CD14-positive monocyte (primary cell): ENCODE data around the gene C1QTNF6. TPM values are rescaled to one million over a fixed set of nuclear protein-coding genes. Genes with fewer than 3 reads are reported as not detected.
A peak's percentile ranks its signal among the peaks of the same experiment; 100 is the strongest.

Experiments
- DNase-seq, 3 donors: peaks; one replicate each; pipeline ENCODE4 v3.0.0-alpha.2; 2011 to 2022
- H2AFZ ChIP-seq: 2 replicates; pipeline ENCODE4 v1.6.0; 2012; ENCODE audit warnings: mild to moderate bottlenecking, low read depth, low read length, inconsistent platforms; ENCODE audit not compliant: insufficient read depth, poor library complexity, severe bottlenecking
- H3K27ac ChIP-seq, 2 donors: 1 replicate in 1 of 2; 2 replicates in 1 of 2; pipeline ENCODE4 v1.5.1; 2012 to 2013; ENCODE audit warnings: low read length in 2 of 2, control low read depth in 1 of 2, inconsistent platforms in 1 of 2, low read depth in 1 of 2, mild to moderate bottlenecking in 1 of 2
- H3K27me3 ChIP-seq, 2 donors: one replicate each; pipeline versions ENCODE4 v1.6.0 to v1.6.1; 2011 to 2013; ENCODE audit warnings: low read length in 2 of 2; ENCODE audit not compliant: control insufficient read depth in 2 of 2, insufficient read depth in 2 of 2
- H3K36me3 ChIP-seq, 2 donors: replicated peaks in 1 of 2; 1 replicate in 1 of 2; 2 replicates in 1 of 2; pipeline versions ENCODE4 v1.5.1 to v1.6.1; 2012 to 2013; ENCODE audit warnings: low read length in 2 of 2, control low read depth in 1 of 2, inconsistent platforms in 1 of 2, mild to moderate bottlenecking in 1 of 2; ENCODE audit not compliant: insufficient read depth in 2 of 2, control insufficient read depth in 1 of 2
- H3K4me1 ChIP-seq, 2 donors: 1 replicate in 1 of 2; 2 replicates in 1 of 2; pipeline versions ENCODE4 v1.5.1 to v1.6.1; 2012 to 2013; ENCODE audit warnings: low read length in 2 of 2, control low read depth in 1 of 2, inconsistent platforms in 1 of 2, mild to moderate bottlenecking in 1 of 2, moderate library complexity in 1 of 2; ENCODE audit not compliant: insufficient read depth in 2 of 2, control insufficient read depth in 1 of 2
- H3K4me2 ChIP-seq: replicated peaks from 2 replicates; pipeline ENCODE3; 2012; ENCODE audit warnings: low read length, moderate library complexity, mild to moderate bottlenecking; ENCODE audit not compliant: poor library complexity, severe bottlenecking; ENCODE audit errors: extremely low read depth
- H3K4me3 ChIP-seq, 3 experiments: fragments of 200-600 bp in 1 of 3; sonication (generic) in 1 of 3; replicated peaks in 1 of 3; 1 replicate in 2 of 3; 2 replicates in 1 of 3; pipeline ENCODE4 v1.5.1; 2011 to 2013; ENCODE audit warnings: low read length in 3 of 3, mild to moderate bottlenecking in 3 of 3, control low read depth in 2 of 3, low read depth in 2 of 3, inconsistent platforms in 1 of 3, moderate library complexity in 1 of 3
- H3K79me2 ChIP-seq: 2 replicates; pipeline ENCODE4 v1.6.0; 2012; ENCODE audit warnings: mild to moderate bottlenecking, control low read depth, inconsistent platforms, low read length, moderate library complexity; ENCODE audit not compliant: insufficient read depth
- H3K9ac ChIP-seq: 2 replicates; pipeline ENCODE4 v1.6.0; 2017; ENCODE audit warnings: low read length, mild to moderate bottlenecking; ENCODE audit not compliant: insufficient read depth, poor library complexity, severe bottlenecking
- H3K9me3 ChIP-seq, 2 donors: replicated peaks in 1 of 2; 1 replicate in 1 of 2; 2 replicates in 1 of 2; pipeline versions ENCODE4 v1.5.1 to v1.6.1; 2012 to 2013; ENCODE audit warnings: low read length in 2 of 2, control low read depth in 1 of 2; ENCODE audit not compliant: control insufficient read depth in 1 of 2, insufficient read depth in 1 of 2
- H4K20me1 ChIP-seq: 2 replicates; pipeline ENCODE4 v1.6.0; 2012; ENCODE audit warnings: mild to moderate bottlenecking, low read length, control low read depth, moderate library complexity; ENCODE audit not compliant: insufficient read depth
- H3K27ac Mint-ChIP-seq, 7 donors: one replicate each; pipeline ENCODE4 v1.8.0; 2020; ENCODE audit warnings: mild to moderate bottlenecking in 7 of 7, mixed read lengths in 7 of 7, moderate library complexity in 6 of 7, inconsistent platforms in 2 of 7
- H3K27me3 Mint-ChIP-seq, 3 donors: one replicate each; pipeline ENCODE4 v1.8.0; 2021 to 2022; ENCODE audit warnings: low read depth in 3 of 3, mild to moderate bottlenecking in 3 of 3, mixed read lengths in 3 of 3, moderate library complexity in 3 of 3, inconsistent platforms in 1 of 3
- H3K36me3 Mint-ChIP-seq, 2 donors: one replicate each; pipeline ENCODE4 v1.8.0; 2020; ENCODE audit warnings: mixed read lengths in 2 of 2, inconsistent platforms in 1 of 2, mild to moderate bottlenecking in 1 of 2
- H3K4me1 Mint-ChIP-seq: one replicate; pipeline ENCODE4 v1.8.0; 2020; ENCODE audit warnings: mild to moderate bottlenecking, mixed read lengths
- H3K4me3 Mint-ChIP-seq, 2 donors: one replicate each; pipeline ENCODE4 v1.8.0; 2020; ENCODE audit warnings: mild to moderate bottlenecking in 2 of 2, mixed read lengths in 2 of 2, moderate library complexity in 1 of 2
- H3K9me3 Mint-ChIP-seq, 7 donors: one replicate each; pipeline ENCODE4 v1.8.0; 2020 to 2022; ENCODE audit warnings: mixed read lengths in 7 of 7, mild to moderate bottlenecking in 6 of 7, moderate library complexity in 6 of 7, inconsistent platforms in 2 of 7
- WGBS: methylation state at CpG from one replicate; pipeline ENCODE4 v1.1.5; 2013; ENCODE audit warnings: missing lambda C conversion rate; ENCODE audit not compliant: insufficient coverage; 5-methylcytosine and 5-hydroxymethylcytosine counted together
- intact Hi-C, 2 donors: fragments of 100-400 bp; cut with micrococcal nuclease; formaldehyde crosslinking; loops; one replicate each; pipeline versions ENCODE4 v1.15.0 to v1.15.1; 2023
- polyA plus RNA-seq, 3 donors: library from polyadenylated mRNA; depleted of rRNA in 1 of 3; unstranded in 2 of 3; stranded (reverse) in 1 of 3; fragments of 300-500 nt in 2 of 3; fragments of >200 nt in 1 of 3; fragmentation: Illumina TruSeq in 2 of 3; gene quantifications; 1 replicate in 2 of 3; 2 replicates in 1 of 3; pipeline ENCODE4 v1.2.3, GENCODE V29; 2012 to 2021
- TF ChIP-seq, protein P1 (sequence below): fragments of 200-600 bp; IDR thresholded peaks from one replicate; pipeline ENCODE4 v1.8.0; 2022; ENCODE audit warnings: antibody characterized with exemption, mild to moderate bottlenecking

Gene C1QTNF6
- polyA plus RNA-seq, 3 donors, result 0.14 to 2.3 (median 0.24) TPM

DNA sequence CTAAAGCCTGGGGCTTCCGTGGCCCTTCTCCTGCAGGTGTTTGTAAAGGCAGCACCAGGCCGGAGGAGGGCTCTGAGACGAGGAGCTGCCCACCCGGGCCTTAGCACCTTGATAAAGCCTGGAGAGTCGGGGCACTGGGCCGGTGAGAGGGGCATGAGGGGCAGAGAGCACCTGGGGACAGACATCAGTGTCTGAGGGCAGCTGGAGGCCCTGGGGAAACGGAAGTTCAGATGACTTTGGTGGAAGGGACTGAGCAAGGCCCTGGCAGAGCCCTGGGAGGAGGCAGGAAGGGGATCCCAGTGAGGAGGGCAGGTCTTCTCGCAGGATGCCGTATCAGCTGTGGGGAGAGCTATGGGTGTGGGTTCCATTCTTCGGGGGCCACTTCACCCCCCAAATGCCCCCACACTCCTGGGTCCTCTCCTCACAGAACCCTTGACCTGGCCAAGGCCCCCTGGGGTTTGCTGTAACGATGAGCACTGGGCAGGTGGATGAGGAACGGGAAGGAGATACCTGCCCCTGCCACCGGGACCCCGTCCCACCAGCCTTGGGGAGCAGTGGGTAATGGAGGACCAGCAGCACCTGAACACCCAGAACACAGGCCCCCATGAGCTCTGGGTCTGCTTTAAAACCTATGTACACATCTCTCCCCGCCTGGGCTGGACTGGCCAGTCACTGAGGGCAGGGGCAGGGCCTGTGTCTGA is 7.4 kb downstream of the C1QTNF6 start:
- Histone ChIP-seq H3K27me3 (no peaks in the 10 kb centered on the region), H3K79me2 (no peaks in the 10 kb centered on the region), H3K4me3 (no peak overlapping the region), H3K9ac (no peak overlapping the region), H4K20me1 (no peaks in the 10 kb centered on the region), H3K4me2 (no peak overlapping the region), H2AFZ (no peak overlapping the region), H3K27ac (no peak overlapping the region), H3K36me3 (no peaks in the 10 kb centered on the region), H3K9me3 (no peaks in the 10 kb centered on the region), H3K4me1 (peaks cover 34 to 35% of the 10 kb centered on the region in 2 donors)
- H3K4me1 Mint-ChIP-seq, result peaks cover 35% of the 10 kb centered on the region
- peaks cover 0 to 4% of the 10 kb centered on the region in 2 donors for H3K36me3 Mint-ChIP-seq
- no peak for DNase-seq
- peaks cover 7 to 13% (median 8%) of the 10 kb centered on the region in 3 donors for H3K27me3 Mint-ChIP-seq
- intact Hi-C loops, result no loop called here
- TF ChIP-seq, protein P1, sequence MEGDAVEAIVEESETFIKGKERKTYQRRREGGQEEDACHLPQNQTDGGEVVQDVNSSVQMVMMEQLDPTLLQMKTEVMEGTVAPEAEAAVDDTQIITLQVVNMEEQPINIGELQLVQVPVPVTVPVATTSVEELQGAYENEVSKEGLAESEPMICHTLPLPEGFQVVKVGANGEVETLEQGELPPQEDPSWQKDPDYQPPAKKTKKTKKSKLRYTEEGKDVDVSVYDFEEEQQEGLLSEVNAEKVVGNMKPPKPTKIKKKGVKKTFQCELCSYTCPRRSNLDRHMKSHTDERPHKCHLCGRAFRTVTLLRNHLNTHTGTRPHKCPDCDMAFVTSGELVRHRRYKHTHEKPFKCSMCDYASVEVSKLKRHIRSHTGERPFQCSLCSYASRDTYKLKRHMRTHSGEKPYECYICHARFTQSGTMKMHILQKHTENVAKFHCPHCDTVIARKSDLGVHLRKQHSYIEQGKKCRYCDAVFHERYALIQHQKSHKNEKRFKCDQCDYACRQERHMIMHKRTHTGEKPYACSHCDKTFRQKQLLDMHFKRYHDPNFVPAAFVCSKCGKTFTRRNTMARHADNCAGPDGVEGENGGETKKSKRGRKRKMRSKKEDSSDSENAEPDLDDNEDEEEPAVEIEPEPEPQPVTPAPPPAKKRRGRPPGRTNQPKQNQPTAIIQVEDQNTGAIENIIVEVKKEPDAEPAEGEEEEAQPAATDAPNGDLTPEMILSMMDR, result no peak
- no peak overlapping the region for H3K4me3 Mint-ChIP-seq
- H3K27ac Mint-ChIP-seq, result peak overlapping the region in 2 of 7 donors; percentile 22 to 65
- H3K9me3 Mint-ChIP-seq, result peaks cover 0 to 5% (median 0%) of the 10 kb centered on the region in 7 donors
- 100% methylated on average over 6 of the region's 15 CpGs for WGBS

DNA sequence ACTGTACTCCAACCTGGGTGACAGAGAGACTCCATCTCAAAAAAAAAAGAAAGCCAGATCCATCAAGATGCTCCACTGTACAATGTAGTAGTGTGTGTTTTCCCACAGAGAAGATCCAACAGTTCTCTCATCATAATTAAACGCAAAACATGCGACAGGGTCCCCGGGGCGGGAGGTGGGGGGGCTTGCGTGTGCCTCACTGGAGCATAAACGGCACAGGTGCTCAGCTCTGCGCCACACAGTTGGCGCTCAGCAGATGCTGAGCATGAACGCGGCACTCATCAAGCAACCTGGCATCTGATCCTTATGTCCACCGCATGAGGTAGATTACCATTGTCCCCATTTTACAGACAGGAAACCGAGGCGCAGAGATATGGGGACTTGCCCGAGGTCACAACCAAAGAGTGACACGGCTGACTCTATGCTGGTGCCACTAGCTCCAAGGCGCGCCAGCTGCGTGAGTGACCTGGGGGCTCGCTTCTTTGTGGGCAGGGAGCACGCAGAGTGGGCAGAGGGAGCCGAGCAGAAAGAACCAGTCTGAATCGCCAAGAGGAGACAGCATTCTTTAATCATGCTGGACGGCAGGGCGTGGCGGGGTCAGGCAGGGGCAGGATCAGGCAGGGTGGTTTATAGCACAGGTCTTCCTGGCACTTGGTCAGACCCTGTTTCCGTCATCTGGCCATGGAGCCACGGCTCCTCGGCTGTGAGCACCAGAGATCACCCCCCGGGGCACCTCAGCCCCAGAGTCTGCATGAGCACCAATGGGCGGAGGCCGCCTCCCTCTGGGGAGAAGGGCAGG is 8.2 kb downstream of the C1QTNF6 start:
- Histone ChIP-seq H2AFZ (no peak overlapping the region), H3K27ac (no peak overlapping the region), H3K79me2 (no peaks in the 10 kb centered on the region), H3K9ac (no peak overlapping the region), H4K20me1 (no peaks in the 10 kb centered on the region), H3K4me3 (no peak overlapping the region), H3K27me3 (no peaks in the 10 kb centered on the region), H3K4me1 (peaks cover 38 to 40% of the 10 kb centered on the region in 2 donors), H3K36me3 (no peaks in the 10 kb centered on the region), H3K4me2 (no peak overlapping the region), H3K9me3 (no peaks in the 10 kb centered on the region)
- DNase-seq, result no peak
- Mint-ChIP-seq H3K36me3 (peaks cover 0 to 4% of the 10 kb centered on the region in 2 donors), H3K4me1 (peaks cover 41% of the 10 kb centered on the region), H3K9me3 (peaks cover 0 to 5% (median 0%) of the 10 kb centered on the region in 7 donors), H3K27ac (peak overlapping the region in 1 of 7 donors; percentile 40), H3K27me3 (peaks cover 1 to 12% (median 11%) of the 10 kb centered on the region in 3 donors), H3K4me3 (peak overlapping the region in 1 of 2 donors; percentile 11)
- WGBS, result 94% methylated on average over 28 of the region's 31 CpGs
- TF ChIP-seq, protein P1, result no peak
- intact Hi-C loops, result no loop called here
